MM.1S (cell line): ENCODE results near the gene SPI1.

ENCODE experiments used
- DNase-seq: peaks from one replicate; pipeline ENCODE4 v3.0.0-alpha.2; 2015
- H2AFZ ChIP-seq: fragments of 300-600 bp; sonication (generic); 2 replicates; pipeline ENCODE4 v1.6.0; 2016; ENCODE audit warnings: antibody characterized with exemption, low read length
- H3F3A ChIP-seq: fragments of 300-600 bp; sonication (generic); 2 replicates; pipeline ENCODE4 v1.6.1; 2016; ENCODE audit warnings: mild to moderate bottlenecking, antibody characterized with exemption, low read length, moderate library complexity, mixed read lengths; ENCODE audit not compliant: insufficient read depth
- H3K27ac ChIP-seq: fragments of 300-600 bp; sonication (generic); 2 replicates; pipeline ENCODE4 v1.5.1; 2016; ENCODE audit warnings: mild to moderate bottlenecking, low read length
- H3K27me3 ChIP-seq: fragments of 300-600 bp; sonication (generic); replicated peaks from 2 replicates; pipeline ENCODE4 v1.6.0; 2016; ENCODE audit warnings: low read length; ENCODE audit not compliant: insufficient read depth
- H3K36me3 ChIP-seq: fragments of 300-600 bp; sonication (generic); replicated peaks from 2 replicates; pipeline ENCODE4 v1.6.1; 2016; ENCODE audit warnings: mild to moderate bottlenecking, low read length, mixed read lengths; ENCODE audit not compliant: insufficient read depth
- H3K4me1 ChIP-seq: fragments of 300-600 bp; sonication (generic); 2 replicates; pipeline ENCODE4 v1.6.1; 2016; ENCODE audit warnings: low read length, mixed read lengths
- H3K4me2 ChIP-seq: fragments of 300-600 bp; sonication (generic); 2 replicates; pipeline ENCODE4 v1.6.0; 2016; ENCODE audit warnings: low read depth, low read length
- H3K4me3 ChIP-seq: fragments of 300-600 bp; sonication (generic); 2 replicates; pipeline ENCODE4 v1.5.1; 2016; ENCODE audit warnings: low read length, mixed read lengths
- H3K79me2 ChIP-seq: fragments of 300-600 bp; sonication (generic); 2 replicates; pipeline ENCODE4 v1.6.1; 2016; ENCODE audit warnings: mixed run types, low read length, mixed read lengths
- H3K9ac ChIP-seq: fragments of 300-600 bp; sonication (generic); 2 replicates; pipeline ENCODE4 v1.6.1; 2016; ENCODE audit warnings: low read length, mixed read lengths
- H3K9me2 ChIP-seq: fragments of 300-600 bp; sonication (generic); replicated peaks from 2 replicates; pipeline ENCODE4 v1.6.1; 2016; ENCODE audit warnings: mild to moderate bottlenecking, low read length, mixed read lengths; ENCODE audit not compliant: insufficient read depth
- H3K9me3 ChIP-seq: fragments of 300-600 bp; sonication (generic); replicated peaks from 2 replicates; pipeline ENCODE4 v1.6.1; 2016; ENCODE audit warnings: mild to moderate bottlenecking, low read length, mixed read lengths; ENCODE audit not compliant: insufficient read depth
- H4K20me1 ChIP-seq: fragments of 300-600 bp; sonication (generic); 2 replicates; pipeline ENCODE4 v1.6.1; 2016; ENCODE audit warnings: mild to moderate bottlenecking, low read length, moderate library complexity, mixed read lengths; ENCODE audit not compliant: insufficient read depth
- EZH2 ChIP-seq: fragments of 300-600 bp; sonication (generic); optimal IDR thresholded peaks from 2 replicates; pipeline ENCODE3; 2017; ENCODE audit warnings: low read depth, mild to moderate bottlenecking, antibody characterized with exemption, low read length, mixed read lengths
- EZH2phosphoT487 ChIP-seq: fragments of 300-600 bp; sonication (generic); IDR thresholded peaks from 2 replicates; pipeline ENCODE4 v1.6.1; 2018; ENCODE audit warnings: antibody characterized with exemption, low read length
- TF ChIP-seq, protein P1 (sequence below): fragments of 300-600 bp; sonication (generic); IDR thresholded peaks from 2 replicates; pipeline ENCODE4 v1.5.1; 2016; ENCODE audit warnings: antibody characterized with exemption, low read length, mixed read lengths

Gene SPI1

DNA sequence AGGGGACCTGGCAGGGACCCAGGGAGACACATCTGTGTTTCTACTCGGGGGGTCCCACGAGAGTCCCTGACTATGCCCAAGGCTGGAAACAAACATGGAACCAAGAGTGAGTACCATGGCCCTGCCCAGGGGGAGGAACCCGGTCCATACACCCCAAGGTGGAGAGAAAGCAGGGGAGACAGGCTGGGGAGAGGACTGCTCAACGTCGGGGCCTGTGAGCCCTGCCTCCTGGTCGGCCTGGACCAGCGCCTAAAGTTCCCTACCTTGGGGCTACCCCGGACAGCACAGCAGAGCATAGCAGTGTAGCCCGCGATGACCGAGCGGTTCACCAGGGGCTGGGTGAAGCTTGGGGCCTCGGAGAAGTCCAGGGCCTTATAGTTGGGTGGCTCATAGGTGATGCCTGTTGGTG, 46.0 kb downstream of the SPI1 start:
- no peak overlapping the region for H3K4me2 ChIP-seq
- H3K36me3 ChIP-seq: no peaks in the 10 kb centered on the region
- no peak for DNase-seq
- no peaks in the 10 kb centered on the region for H3K9me3 ChIP-seq
- no peak overlapping the region for H3K9ac ChIP-seq
- no peak overlapping the region for H3K27ac ChIP-seq
- H3K79me2 ChIP-seq: no peaks in the 10 kb centered on the region
- H3K4me3 ChIP-seq: no peak overlapping the region
- H3K4me1 ChIP-seq: no peaks in the 10 kb centered on the region
- H3K27me3 ChIP-seq: no peaks in the 10 kb centered on the region
- no peaks in the 10 kb centered on the region for H3K9me2 ChIP-seq
- H4K20me1 ChIP-seq: no peaks in the 10 kb centered on the region
- H2AFZ ChIP-seq: no peak overlapping the region
- H3F3A ChIP-seq: no peaks in the 10 kb centered on the region
- TF ChIP-seq EZH2 (no peak), EZH2phosphoT487 (no peak)
- TF ChIP-seq, protein P1, sequence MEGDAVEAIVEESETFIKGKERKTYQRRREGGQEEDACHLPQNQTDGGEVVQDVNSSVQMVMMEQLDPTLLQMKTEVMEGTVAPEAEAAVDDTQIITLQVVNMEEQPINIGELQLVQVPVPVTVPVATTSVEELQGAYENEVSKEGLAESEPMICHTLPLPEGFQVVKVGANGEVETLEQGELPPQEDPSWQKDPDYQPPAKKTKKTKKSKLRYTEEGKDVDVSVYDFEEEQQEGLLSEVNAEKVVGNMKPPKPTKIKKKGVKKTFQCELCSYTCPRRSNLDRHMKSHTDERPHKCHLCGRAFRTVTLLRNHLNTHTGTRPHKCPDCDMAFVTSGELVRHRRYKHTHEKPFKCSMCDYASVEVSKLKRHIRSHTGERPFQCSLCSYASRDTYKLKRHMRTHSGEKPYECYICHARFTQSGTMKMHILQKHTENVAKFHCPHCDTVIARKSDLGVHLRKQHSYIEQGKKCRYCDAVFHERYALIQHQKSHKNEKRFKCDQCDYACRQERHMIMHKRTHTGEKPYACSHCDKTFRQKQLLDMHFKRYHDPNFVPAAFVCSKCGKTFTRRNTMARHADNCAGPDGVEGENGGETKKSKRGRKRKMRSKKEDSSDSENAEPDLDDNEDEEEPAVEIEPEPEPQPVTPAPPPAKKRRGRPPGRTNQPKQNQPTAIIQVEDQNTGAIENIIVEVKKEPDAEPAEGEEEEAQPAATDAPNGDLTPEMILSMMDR: no peak

DNA sequence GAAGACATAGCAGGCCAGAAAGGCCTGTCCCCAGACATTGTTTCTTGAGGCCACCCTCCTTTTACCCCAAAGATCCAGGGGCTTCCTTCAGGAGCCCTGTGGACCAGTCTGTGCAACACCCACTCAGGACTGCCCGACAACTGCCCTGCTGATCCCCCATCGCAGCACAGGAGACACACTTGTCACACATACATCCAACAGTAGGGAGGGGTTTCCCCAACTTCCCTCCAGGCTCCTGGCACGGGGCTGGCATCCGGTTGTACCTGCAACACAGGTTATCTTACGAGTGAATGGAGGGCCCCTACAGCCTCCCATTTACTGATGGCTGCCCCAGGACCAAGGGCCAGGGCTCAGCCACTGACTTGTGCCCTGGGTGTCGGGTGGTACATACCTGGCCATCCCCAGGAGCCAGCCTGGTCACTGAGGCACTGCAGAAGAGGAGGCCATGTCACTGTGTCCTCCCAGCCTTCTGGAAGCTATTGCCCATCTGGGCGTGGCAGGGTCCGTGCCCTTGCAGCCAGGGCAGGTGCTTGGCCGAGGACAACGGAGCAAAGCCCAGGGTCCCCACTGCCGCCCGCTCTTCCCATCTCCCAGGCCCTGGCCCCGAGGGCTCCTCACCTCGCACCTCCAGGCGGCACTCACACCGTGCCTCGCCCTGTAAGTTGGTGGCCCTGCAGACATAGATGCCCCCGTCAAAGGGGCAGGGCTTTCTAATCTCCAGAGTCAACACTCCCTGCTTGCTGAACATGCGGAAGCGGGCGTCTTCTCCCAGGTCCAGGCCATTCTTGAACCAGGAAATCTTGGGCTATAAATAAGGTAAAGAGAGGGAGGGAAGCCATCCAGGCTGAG, 46.7 kb downstream of the SPI1 start:
- Histone ChIP-seq H3K4me2 (no peak overlapping the region), H3K27me3 (no peaks in the 10 kb centered on the region), H3K36me3 (no peaks in the 10 kb centered on the region), H2AFZ (no peak overlapping the region), H3K9me3 (no peaks in the 10 kb centered on the region), H3K9me2 (no peaks in the 10 kb centered on the region), H3K9ac (no peak overlapping the region), H3K4me3 (no peak overlapping the region), H3K27ac (no peak overlapping the region), H4K20me1 (no peaks in the 10 kb centered on the region), H3K79me2 (no peaks in the 10 kb centered on the region), H3F3A (no peaks in the 10 kb centered on the region), H3K4me1 (no peaks in the 10 kb centered on the region)
- no peak for DNase-seq
- TF ChIP-seq EZH2phosphoT487 (no peak), EZH2 (no peak)
- TF ChIP-seq, protein P1: no peak

DNA sequence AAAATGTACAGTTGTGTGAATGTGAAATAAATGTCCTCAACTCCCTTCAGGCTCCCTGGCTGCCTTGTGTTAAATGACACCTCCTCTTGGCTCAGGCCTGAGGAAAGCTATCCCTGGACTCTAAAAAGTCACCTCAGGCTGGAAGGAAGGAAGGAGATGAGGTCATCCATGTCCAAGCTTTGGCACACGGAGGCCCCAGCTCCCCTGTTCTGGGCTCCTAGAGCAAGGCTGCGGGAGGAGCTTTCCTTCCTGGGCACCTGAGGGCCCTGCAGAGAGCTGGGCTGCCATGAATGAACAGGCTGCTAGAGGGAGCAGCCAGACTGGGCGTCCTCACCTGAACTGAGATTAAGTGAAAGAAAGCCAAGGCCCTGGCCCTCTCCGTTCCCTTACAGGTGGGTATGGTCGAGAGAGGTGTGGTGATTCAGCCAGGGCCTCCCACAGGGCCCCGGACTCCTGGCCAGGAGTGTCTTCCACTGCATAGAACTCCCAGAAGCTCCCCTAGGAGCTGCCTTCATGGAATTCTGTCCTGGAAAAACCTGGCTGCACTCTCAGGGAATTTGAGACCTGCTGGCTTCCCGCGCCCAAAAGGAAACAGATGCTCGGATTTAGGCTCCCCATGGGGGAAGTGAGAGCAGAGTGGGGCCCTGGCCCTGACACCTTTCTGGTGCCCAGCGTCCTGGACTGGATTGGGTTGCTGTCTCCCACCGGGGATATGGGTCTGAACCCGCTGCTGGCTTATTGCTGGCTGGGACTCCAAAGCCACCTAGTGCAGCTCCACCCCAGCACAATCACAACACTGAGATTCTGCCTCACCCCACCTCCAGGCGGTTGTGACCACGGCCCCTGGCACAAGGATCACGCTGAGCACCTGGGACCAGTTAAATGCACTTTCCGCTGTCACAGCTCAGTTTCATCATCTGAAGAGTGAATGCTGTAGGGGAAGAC, 48.1 kb downstream of the SPI1 start:
- no peak overlapping the region for H3K9ac ChIP-seq
- H3K9me3 ChIP-seq: no peaks in the 10 kb centered on the region
- no peak for DNase-seq
- TF ChIP-seq EZH2phosphoT487 (no peak), EZH2 (no peak)
- TF ChIP-seq, protein P1: no peak
- H3K79me2 ChIP-seq: no peaks in the 10 kb centered on the region
- H4K20me1 ChIP-seq: no peaks in the 10 kb centered on the region
- H3K27ac ChIP-seq: no peak overlapping the region
- H3K4me1 ChIP-seq: no peaks in the 10 kb centered on the region
- no peaks in the 10 kb centered on the region for H3K9me2 ChIP-seq
- H3K27me3 ChIP-seq: no peaks in the 10 kb centered on the region
- H3K36me3 ChIP-seq: no peaks in the 10 kb centered on the region
- no peak overlapping the region for H3K4me2 ChIP-seq
- H2AFZ ChIP-seq: no peak overlapping the region
- no peaks in the 10 kb centered on the region for H3F3A ChIP-seq
- no peak overlapping the region for H3K4me3 ChIP-seq
